MCF 10A (cell line): Measurements from ENCODE around the gene DHRS7B. TPM values are rescaled to one million over a fixed set of nuclear protein-coding genes. Genes with fewer than 3 reads are reported as not detected.
A peak's percentile ranks its signal among the peaks of the same experiment; 100 is the strongest.

Experiments used
- BruUV-seq: library from RNA; stranded (reverse); fragments of 400-500 nt; replicated peaks from 2 replicates; lab custom pipeline; 2021; lab: Mats Ljungman, UMichigan
- CTCF ChIA-PET: fragments of 300-600 bp; sonication (Branson Sonifier 250); formaldehyde crosslinking; extraction: SDS; loops from one replicate; lab custom pipeline; 2021; ENCODE audit warnings: antibody characterized with exemption, inconsistent platforms; lab: Yijun Ruan, JAX
- POLR2A ChIA-PET: fragments of 300-600, 350-650 bp; sonication (Branson Sonifier 250); formaldehyde crosslinking; extraction: SDS; loops from one replicate; lab custom pipeline; 2020; ENCODE audit warnings: antibody characterized with exemption, inconsistent platforms; lab: Yijun Ruan, JAX
- DNase-seq: peaks from one replicate; pipeline ENCODE4 v3.0.0-alpha.2; 2018; ENCODE audit not compliant: unreplicated experiment
- H3K27ac Mint-ChIP-seq: one replicate; pipeline ENCODE4 v1.8.0; 2022; ENCODE audit warnings: mild to moderate bottlenecking, low read depth, mixed read lengths; ENCODE audit not compliant: unreplicated experiment
- H3K27me3 Mint-ChIP-seq: one replicate; pipeline ENCODE4 v1.8.0; 2022; ENCODE audit warnings: mixed read lengths; ENCODE audit not compliant: insufficient read depth, unreplicated experiment
- H3K36me3 Mint-ChIP-seq: one replicate; pipeline ENCODE4 v1.8.0; 2022; ENCODE audit warnings: mild to moderate bottlenecking, moderate library complexity, mixed read lengths; ENCODE audit not compliant: insufficient read depth, unreplicated experiment
- H3K4me1 Mint-ChIP-seq: one replicate; pipeline ENCODE4 v1.8.0; 2022; ENCODE audit warnings: mixed read lengths; ENCODE audit not compliant: insufficient read depth, unreplicated experiment
- H3K4me3 Mint-ChIP-seq: one replicate; pipeline ENCODE4 v1.8.0; 2022; ENCODE audit warnings: mild to moderate bottlenecking, moderate library complexity, mixed read lengths; ENCODE audit not compliant: unreplicated experiment
- H3K9me3 Mint-ChIP-seq: one replicate; pipeline ENCODE4 v1.8.0; 2022; ENCODE audit warnings: mixed read lengths; ENCODE audit not compliant: unreplicated experiment
- intact Hi-C: fragments of 100-400 bp; cut with micrococcal nuclease; formaldehyde crosslinking; loops from 2 replicates; pipeline ENCODE4 v1.14.1; 2022
- total RNA-seq: library from RNA; stranded (reverse); gene quantifications from 2 replicates; pipeline ENCODE4 v1.2.3, GENCODE V29; 2022
- TF ChIP-seq, protein P1 (sequence below): fragments of 200-600 bp; IDR thresholded peaks from one replicate; pipeline ENCODE4 v1.8.0; 2022; ENCODE audit warnings: antibody characterized with exemption, mild to moderate bottlenecking; ENCODE audit not compliant: unreplicated experiment

The DHRS7B gene
- total RNA-seq, 1 experiment from 2014 or later, result 18.0 TPM

DNA sequence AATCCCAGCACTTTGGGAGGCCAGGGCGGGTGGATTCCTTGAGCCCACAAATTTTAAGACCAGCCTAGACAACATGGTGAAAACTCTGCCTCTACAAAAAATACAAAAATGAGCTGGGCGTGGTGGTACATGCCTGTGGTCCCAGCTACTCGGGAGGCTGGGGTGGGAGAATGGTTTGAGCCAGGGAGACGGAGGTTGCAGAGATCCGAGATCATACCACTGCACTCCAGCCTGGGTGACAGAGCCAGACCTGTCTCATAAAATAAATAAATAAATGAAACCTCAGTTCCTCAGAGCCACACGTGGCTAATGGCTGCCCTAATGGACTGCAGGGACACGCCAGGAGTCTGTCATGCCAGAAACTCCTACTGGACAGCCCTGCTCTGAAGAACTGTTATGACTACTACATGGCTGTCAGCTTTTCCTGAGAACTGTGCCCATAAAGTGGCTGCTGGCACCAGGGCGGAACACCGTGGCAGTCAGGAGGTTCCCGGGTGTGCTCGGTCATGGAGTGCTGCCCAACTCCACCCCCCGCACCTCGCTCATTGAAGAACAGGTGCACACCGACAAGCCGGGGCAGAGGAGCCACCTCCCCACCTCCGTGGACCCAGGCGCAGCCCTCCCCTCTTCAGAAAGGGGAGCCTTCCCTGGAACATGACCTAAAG, 82.9 kb downstream of the DHRS7B start:
- no peak overlapping the region for H3K27ac Mint-ChIP-seq
- TF ChIP-seq, protein P1, sequence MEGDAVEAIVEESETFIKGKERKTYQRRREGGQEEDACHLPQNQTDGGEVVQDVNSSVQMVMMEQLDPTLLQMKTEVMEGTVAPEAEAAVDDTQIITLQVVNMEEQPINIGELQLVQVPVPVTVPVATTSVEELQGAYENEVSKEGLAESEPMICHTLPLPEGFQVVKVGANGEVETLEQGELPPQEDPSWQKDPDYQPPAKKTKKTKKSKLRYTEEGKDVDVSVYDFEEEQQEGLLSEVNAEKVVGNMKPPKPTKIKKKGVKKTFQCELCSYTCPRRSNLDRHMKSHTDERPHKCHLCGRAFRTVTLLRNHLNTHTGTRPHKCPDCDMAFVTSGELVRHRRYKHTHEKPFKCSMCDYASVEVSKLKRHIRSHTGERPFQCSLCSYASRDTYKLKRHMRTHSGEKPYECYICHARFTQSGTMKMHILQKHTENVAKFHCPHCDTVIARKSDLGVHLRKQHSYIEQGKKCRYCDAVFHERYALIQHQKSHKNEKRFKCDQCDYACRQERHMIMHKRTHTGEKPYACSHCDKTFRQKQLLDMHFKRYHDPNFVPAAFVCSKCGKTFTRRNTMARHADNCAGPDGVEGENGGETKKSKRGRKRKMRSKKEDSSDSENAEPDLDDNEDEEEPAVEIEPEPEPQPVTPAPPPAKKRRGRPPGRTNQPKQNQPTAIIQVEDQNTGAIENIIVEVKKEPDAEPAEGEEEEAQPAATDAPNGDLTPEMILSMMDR, result no peak
- H3K36me3 Mint-ChIP-seq, result peaks cover 28% of the 10 kb centered on the region
- H3K9me3 Mint-ChIP-seq, result no peaks in the 10 kb centered on the region
- no peak for DNase-seq
- intact Hi-C loops, result loop anchor here (5.0 kb wide), 2 partner anchors 78 to 167 kb away; partner anchors contain the start of gene USP22
- no peaks in the 10 kb centered on the region for H3K27me3 Mint-ChIP-seq
- H3K4me1 Mint-ChIP-seq, result peaks cover 18% of the 10 kb centered on the region
- ChIA-PET POLR2A (interaction anchor here (0.6 kb wide), 1 partner anchor 166 kb away, joined by 3 read pairs; no protein-coding TSS in a partner anchor), CTCF (interaction anchor here (0.6 kb wide), 1 partner anchor 43 kb away, joined by 3 read pairs; no protein-coding TSS in a partner anchor)
- no TSS peak for BruUV-seq
- no peak overlapping the region for H3K4me3 Mint-ChIP-seq

DNA sequence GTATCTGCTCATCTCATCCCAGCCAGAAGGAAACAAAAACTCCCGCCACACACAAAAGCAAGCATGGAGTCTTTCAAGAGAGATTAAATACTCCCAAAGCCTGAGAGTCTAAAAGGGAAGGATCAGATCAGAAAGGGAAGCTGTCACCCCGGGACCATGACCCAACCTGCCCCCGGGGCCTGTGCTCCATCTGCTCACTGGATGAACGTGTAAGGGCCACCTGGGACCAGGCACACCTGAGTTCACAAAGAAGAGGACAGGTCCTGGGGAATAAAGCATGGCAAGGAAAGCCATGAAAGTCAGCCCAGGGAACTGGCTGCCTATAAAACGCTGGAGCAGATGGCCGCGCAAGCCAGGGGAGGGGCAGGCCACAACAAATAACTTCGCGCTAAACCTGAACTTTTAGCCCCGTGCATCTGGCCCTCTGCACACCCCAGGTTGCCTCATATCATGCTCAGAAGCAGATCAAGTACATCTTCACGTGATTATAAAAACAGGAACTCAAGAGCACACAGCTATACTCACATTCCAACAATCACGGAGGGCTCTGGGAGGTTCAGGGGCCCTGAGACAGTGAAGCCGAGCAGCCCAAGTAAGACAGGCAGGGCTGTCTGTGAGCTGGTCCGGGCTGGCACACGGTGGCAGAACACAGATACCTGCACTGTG, 83.8 kb downstream of the DHRS7B start:
- Mint-ChIP-seq H3K9me3 (no peaks in the 10 kb centered on the region), H3K27ac (no peak overlapping the region), H3K27me3 (no peaks in the 10 kb centered on the region), H3K4me1 (peaks cover 26% of the 10 kb centered on the region), H3K4me3 (no peak overlapping the region), H3K36me3 (peaks cover 28% of the 10 kb centered on the region)
- no peak for DNase-seq
- POLR2A ChIA-PET, result interaction anchor here (0.8 to 0.9 kb wide), 2 partner anchors 13 to 167 kb away, joined by 3 to 6 read pairs; partner anchors contain the start of gene USP22
- CTCF ChIA-PET, result interaction anchor here (0.7 to 0.9 kb wide), 2 partner anchors 32 to 70 kb away, joined by 3 read pairs; no protein-coding TSS in a partner anchor
- intact Hi-C loops, result loop anchor here (5.0 kb wide), 2 partner anchors 77 to 168 kb away; partner anchors contain the start of gene USP22
- BruUV-seq, result no TSS peak
- TF ChIP-seq, protein P1, result no peak

DNA sequence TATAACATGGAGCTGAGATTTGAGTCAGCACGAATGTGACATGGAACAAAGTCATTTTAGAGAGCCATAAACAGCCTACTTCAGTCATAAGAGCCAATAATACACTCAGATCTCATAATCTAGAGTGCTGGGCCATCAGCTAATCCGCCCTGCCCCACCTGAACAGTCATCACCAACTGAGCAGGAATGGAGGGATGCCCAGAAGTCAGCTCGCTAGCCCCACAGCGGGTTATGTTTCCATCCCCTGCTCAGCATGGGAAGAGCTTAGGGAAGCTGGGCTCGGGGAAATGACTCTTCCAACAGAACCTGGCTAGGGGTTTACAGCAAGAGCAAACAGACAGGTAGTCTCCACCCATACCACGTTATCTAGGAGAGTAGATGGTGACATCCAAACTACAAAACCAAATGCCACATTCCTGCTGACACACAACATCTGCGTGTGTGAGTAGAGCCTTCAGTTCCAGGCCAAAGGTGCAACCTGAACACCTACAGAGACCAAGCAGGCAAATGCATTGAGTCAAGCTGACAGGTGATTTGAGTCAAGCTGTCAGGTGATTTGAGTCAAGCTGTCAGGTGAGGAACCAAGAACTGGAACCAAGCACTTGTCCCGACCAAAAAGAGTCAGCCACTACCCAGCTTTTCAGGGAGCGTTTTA, 85.2 kb downstream of the DHRS7B start:
- TF ChIP-seq, protein P1, result no peak
- Mint-ChIP-seq H3K4me3 (peak overlapping the region; percentile 88), H3K9me3 (no peaks in the 10 kb centered on the region), H3K27me3 (no peaks in the 10 kb centered on the region), H3K27ac (no peak overlapping the region), H3K4me1 (peaks cover 34% of the 10 kb centered on the region), H3K36me3 (peaks cover 19% of the 10 kb centered on the region)
- CTCF ChIA-PET, result interaction anchor here (0.5 to 3.0 kb wide), 13 partner anchors 10 to 302 kb away, joined by 3 to 15 read pairs (median 3); no protein-coding TSS in a partner anchor
- intact Hi-C loops, result loop anchor here (5.0 kb wide), 2 partner anchors 75 to 170 kb away; partner anchors contain the start of gene USP22
- POLR2A ChIA-PET, result interaction anchor here (0.7 to 5.5 kb wide), 6 partner anchors 17 to 169 kb away, joined by 4 to 47 read pairs (median 27); partner anchors contain the start of genes DHRS7B, NATD1 and USP22
- DNase-seq, result no peak
- BruUV-seq, result no TSS peak
